Fibroblast of lung (primary cell): Measurements from ENCODE around the gene CNTNAP3B. TPM values are rescaled to one million over a fixed set of nuclear protein-coding genes. Genes with fewer than 3 reads are reported as not detected.
"Not testable (repeated sequence)": the region's sequence is repeated elsewhere in the genome, so short reads cannot be mapped to it uniquely, and the experiment has no call there.

Experiments used
- DNase-seq, 2 donors: peaks; one replicate each; pipeline versions ENCODE4 v3.0.0 to v3.0.0-alpha.2; 2010; ENCODE audit warnings: low read depth in 2 of 2
- H2AFZ ChIP-seq: 2 replicates; pipeline ENCODE4 v1.5.1; 2012; ENCODE audit warnings: low read length, control low read depth, inconsistent platforms
- H3K27ac ChIP-seq: 2 replicates; pipeline ENCODE4 v1.5.1; 2011; ENCODE audit warnings: low read length, control low read depth; ENCODE audit not compliant: insufficient read depth
- H3K27me3 ChIP-seq: 2 replicates; pipeline ENCODE4 v1.5.1; 2011; ENCODE audit warnings: mild to moderate bottlenecking, low read length; ENCODE audit not compliant: control insufficient read depth, insufficient read depth
- H3K36me3 ChIP-seq: 2 replicates; pipeline ENCODE4 v1.5.1; 2011; ENCODE audit warnings: low read length; ENCODE audit not compliant: control insufficient read depth, insufficient read depth
- H3K4me1 ChIP-seq: 2 replicates; pipeline ENCODE4 v1.5.1; 2011; ENCODE audit warnings: low read length; ENCODE audit not compliant: control insufficient read depth, insufficient read depth; ENCODE audit errors: extremely low read depth
- H3K4me2 ChIP-seq: 2 replicates; pipeline ENCODE4 v1.5.1; 2011; ENCODE audit warnings: low read length, control low read depth; ENCODE audit not compliant: insufficient read depth; ENCODE audit errors: extremely low read depth
- H3K4me3 ChIP-seq, 4 experiments: fragments of 200-600 bp in 1 of 4; sonication (generic) in 1 of 4; replicated peaks in 1 of 4; 2 replicates each; pipeline ENCODE4 v1.5.1; 2011 to 2016; ENCODE audit warnings: low read length in 4 of 4, low read depth in 3 of 4, mild to moderate bottlenecking in 3 of 4, control low read depth in 2 of 4, inconsistent platforms in 1 of 4, mixed read lengths in 1 of 4; ENCODE audit not compliant: insufficient read depth in 1 of 4; ENCODE audit errors: control extremely low read depth in 1 of 4
- H3K79me2 ChIP-seq: 2 replicates; pipeline ENCODE4 v1.5.1; 2012; ENCODE audit warnings: mild to moderate bottlenecking, low read length, inconsistent platforms; ENCODE audit not compliant: control insufficient read depth, insufficient read depth
- H3K9ac ChIP-seq: 2 replicates; pipeline ENCODE4 v1.5.1; 2011; ENCODE audit warnings: mild to moderate bottlenecking, low read length, control low read depth; ENCODE audit not compliant: insufficient read depth
- H3K9me3 ChIP-seq: 2 replicates; pipeline ENCODE4 v1.5.1; 2012; ENCODE audit warnings: low read depth, low read length; ENCODE audit not compliant: control insufficient read depth, insufficient read depth
- H4K20me1 ChIP-seq: 2 replicates; pipeline ENCODE4 v1.5.1; 2011; ENCODE audit warnings: low read length; ENCODE audit not compliant: control insufficient read depth, insufficient read depth; ENCODE audit errors: extremely low read depth
- polyA plus RNA-seq, 2 donors: library from polyadenylated mRNA; depleted of rRNA in 1 of 2; stranded (reverse) in 1 of 2; unstranded in 1 of 2; fragments of >200 nt; gene quantifications; 2 replicates each; pipeline ENCODE4 v1.2.1, GENCODE V29; 2011 to 2012; ENCODE audit warnings: missing spikeins in 1 of 2
- total RNA-seq: library from RNA; depleted of rRNA; stranded (reverse); fragments of >200 nt; gene quantifications from 2 replicates; pipeline ENCODE4 v1.2.1, GENCODE V29; 2014

The CNTNAP3B gene
- total and polyA plus RNA-seq, 2 donors (not counting 1 experiment from before 2014, with no cell fraction given) = 0.73 TPM; not detected in 1

DNA sequence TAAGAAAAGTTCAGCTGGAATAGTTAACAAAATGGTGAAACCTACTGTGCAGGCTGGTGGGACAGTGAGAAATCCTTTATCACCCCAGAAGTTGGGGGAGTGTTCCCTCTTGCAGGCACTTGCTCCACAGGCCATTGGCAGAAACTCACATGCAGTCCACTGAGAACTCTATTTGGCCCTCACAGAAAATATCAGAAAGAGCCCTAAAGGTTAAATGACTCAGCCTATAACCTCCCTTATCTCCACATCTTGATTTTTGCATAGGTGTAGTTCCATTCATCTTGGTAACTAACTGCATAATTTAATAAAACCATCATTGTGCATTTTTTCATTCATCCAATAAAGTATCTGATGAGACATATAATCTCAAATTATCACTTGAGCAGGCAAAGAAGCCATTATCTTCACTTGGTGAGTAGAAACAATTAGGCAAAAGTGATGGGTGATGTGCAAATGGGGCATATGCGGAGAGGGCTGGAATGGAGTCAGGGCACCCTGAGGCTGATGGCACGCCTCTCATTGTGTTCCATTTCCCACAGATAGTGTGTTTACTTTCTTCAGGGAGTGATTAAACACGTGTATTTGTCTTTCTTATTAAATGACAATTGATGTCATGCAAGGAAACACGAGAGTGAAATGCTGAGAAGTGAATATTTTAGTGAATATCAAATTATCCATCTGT, 45.2 kb downstream of the CNTNAP3B start:
- not testable (repeated sequence) for H3K36me3 ChIP-seq, H3K27me3 ChIP-seq, H4K20me1 ChIP-seq, H3K9ac ChIP-seq, H3K4me1 ChIP-seq, DNase-seq, H3K4me3 ChIP-seq, H3K27ac ChIP-seq, H3K9me3 ChIP-seq, H3K4me2 ChIP-seq, H3K79me2 ChIP-seq, H2AFZ ChIP-seq

DNA sequence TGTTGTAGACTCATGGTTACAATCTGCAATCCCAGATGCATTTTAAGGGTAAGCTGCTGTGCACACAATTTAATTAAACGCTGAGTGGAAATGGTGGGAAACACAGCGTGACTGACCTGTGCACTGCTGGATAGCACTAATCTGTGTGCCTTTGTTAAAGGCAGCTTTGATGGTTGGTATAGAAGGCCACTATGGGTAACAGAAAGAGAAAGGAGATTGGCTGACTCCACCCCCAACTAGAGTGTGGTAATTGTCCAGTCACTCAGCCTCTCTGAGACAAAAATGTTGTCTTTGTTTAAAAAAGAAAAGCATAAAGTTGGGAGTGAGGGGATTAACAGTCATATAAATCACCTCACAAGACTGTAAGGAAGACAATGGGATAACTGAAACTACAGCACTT, 48.9 kb downstream of the CNTNAP3B start:
- H3K36me3 ChIP-seq, H3K9ac ChIP-seq, H3K27me3 ChIP-seq, H3K27ac ChIP-seq, H3K4me3 ChIP-seq, H4K20me1 ChIP-seq, H3K4me1 ChIP-seq, H2AFZ ChIP-seq, H3K4me2 ChIP-seq, DNase-seq, H3K9me3 ChIP-seq, H3K79me2 ChIP-seq: not testable (repeated sequence)

DNA sequence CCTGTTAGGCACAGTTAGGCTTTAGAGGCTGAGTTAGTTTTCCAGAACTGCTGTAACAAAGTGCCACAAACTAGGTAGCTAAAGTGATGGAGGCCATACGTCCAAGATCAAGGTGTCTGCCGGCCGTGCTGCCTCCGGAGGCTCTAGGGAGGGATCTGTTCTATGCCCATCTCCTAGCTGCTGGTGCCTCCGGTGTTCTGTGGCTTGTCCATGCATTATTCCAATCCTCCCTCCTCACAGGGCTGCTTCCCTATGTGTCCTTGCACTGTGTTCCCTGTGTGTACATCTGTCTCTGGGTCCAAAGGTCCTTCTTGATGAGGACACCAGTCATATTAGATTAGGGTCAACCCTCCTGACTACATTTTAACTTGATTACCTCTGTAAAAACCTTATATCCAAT, 54.4 kb downstream of the CNTNAP3B start:
- H3K9me3 ChIP-seq, H3K27me3 ChIP-seq, H3K27ac ChIP-seq, DNase-seq, H3K4me1 ChIP-seq, H2AFZ ChIP-seq, H3K36me3 ChIP-seq, H4K20me1 ChIP-seq, H3K9ac ChIP-seq, H3K4me3 ChIP-seq, H3K79me2 ChIP-seq, H3K4me2 ChIP-seq: not testable (repeated sequence)

DNA sequence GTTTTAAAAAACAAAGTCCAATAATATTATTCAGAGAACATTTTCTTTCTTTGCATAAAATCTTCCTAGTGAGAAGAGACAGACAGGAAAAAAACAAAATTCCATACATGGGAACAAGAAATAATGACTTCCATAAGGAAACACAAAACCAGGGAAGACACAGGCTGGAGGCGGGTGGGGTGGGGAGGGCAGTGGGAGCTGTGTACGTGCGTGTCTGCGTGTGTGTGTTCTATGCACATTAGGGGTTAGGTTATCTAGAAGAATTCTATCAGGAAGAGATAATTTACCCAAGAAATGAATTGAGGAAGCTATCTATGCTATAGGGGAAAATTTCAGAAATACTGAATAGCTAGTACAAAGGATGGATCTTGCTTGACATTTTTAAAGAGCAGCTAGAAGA, 58.2 kb downstream of the CNTNAP3B start:
- H3K27me3 ChIP-seq, H3K9me3 ChIP-seq, H3K36me3 ChIP-seq, H2AFZ ChIP-seq, H3K27ac ChIP-seq, H3K9ac ChIP-seq, H3K4me3 ChIP-seq, H3K79me2 ChIP-seq, DNase-seq, H3K4me1 ChIP-seq, H3K4me2 ChIP-seq, H4K20me1 ChIP-seq: not testable (repeated sequence)

DNA sequence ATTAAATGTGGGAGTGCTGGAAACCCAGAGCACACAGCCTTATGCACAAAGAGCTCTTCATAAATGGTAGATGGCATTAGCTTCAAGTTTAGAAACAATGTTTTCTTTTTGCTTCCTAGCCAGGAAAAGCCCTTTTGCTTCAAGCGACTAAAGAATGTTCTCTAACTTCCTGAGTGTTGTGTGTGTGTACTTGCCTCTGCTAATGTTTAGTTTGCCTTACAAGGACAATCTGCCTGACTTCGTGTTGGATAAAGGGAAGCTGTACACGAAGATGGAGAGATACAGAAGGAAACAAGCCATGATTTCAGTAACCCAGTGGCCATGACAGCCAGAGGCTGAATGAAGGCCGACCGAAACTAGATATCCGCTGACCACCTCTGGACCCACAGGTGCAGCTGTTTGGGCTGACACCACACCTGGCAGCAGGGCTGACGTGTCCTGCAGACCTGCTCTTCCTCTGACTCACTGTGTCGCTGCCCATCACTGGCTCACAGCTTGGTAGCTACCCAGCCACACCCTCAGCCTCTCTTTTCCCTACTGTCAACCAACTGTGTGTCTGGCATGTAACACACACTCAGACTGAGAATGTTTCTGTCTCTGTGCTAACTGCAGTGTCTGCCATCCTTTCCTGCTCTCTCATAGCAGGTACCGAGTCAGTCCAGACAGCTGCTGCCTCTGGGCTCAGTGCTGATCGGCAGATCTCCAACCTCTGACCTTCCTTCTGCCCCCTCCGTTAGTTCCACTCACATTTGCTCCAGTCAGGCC, 59.0 kb downstream of the CNTNAP3B start:
- H3K9ac ChIP-seq, H3K27me3 ChIP-seq, H3K4me2 ChIP-seq, H3K9me3 ChIP-seq, H3K4me3 ChIP-seq, H3K36me3 ChIP-seq, H3K27ac ChIP-seq, DNase-seq, H2AFZ ChIP-seq, H3K79me2 ChIP-seq, H3K4me1 ChIP-seq, H4K20me1 ChIP-seq: not testable (repeated sequence)

DNA sequence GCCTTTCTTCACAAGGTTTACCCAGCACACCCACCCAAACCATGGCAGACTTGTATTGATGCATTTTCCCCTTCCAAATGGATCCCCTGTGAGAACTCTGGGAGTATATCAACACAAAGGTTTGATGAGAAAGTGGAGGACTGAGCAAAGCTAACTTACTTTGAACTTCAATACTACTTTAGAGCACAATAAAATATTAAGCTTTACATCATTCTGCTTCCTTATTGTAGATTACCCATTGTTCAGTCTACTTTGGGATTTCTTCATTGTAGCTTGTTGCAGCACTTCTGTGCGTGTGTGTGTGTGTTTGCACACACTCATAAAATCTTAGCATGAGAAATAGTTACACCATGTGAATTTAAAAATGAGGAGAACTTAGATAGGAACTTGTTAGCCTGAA, 75.4 kb downstream of the CNTNAP3B start:
- not testable (repeated sequence) for H3K4me3 ChIP-seq, H3K4me1 ChIP-seq, H3K27ac ChIP-seq, H3K9me3 ChIP-seq, DNase-seq, H3K9ac ChIP-seq, H3K79me2 ChIP-seq, H4K20me1 ChIP-seq, H3K27me3 ChIP-seq, H3K36me3 ChIP-seq, H3K4me2 ChIP-seq, H2AFZ ChIP-seq

DNA sequence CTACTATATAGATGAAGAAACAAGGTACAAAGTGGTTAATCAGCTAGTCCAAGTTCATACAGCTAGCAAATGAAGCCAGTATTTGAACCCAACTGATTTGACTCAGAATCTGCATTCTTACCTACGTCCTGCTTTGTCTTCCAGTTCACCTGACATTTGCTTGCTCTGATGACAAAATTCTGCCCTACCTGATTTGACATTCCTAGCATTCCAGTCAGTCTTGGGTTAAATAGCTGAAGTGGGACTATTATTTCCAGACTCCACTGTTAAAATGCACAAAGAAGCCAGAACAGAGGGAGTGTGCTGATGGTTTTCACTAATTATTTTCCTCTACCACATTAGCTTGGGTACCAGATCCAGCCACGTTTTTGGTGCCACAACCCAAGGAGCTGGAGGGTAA, 78.5 kb downstream of the CNTNAP3B start:
- not testable (repeated sequence) for H3K79me2 ChIP-seq, H3K4me3 ChIP-seq, H3K27me3 ChIP-seq, H3K27ac ChIP-seq, H3K9ac ChIP-seq, H3K4me2 ChIP-seq, H4K20me1 ChIP-seq, H2AFZ ChIP-seq, H3K9me3 ChIP-seq, H3K4me1 ChIP-seq, H3K36me3 ChIP-seq, DNase-seq
